HG02678 (cell line): ENCODE data around the gene LMTK3.

Experiments used
- ATAC-seq: cut with Tn5 transposase; IDR thresholded peaks from one replicate; pipeline ENCODE4 v1.9.1; 2021; ENCODE audit warnings: mild to moderate bottlenecking, moderate library complexity; ENCODE audit not compliant: unreplicated experiment

Gene LMTK3

DNA sequence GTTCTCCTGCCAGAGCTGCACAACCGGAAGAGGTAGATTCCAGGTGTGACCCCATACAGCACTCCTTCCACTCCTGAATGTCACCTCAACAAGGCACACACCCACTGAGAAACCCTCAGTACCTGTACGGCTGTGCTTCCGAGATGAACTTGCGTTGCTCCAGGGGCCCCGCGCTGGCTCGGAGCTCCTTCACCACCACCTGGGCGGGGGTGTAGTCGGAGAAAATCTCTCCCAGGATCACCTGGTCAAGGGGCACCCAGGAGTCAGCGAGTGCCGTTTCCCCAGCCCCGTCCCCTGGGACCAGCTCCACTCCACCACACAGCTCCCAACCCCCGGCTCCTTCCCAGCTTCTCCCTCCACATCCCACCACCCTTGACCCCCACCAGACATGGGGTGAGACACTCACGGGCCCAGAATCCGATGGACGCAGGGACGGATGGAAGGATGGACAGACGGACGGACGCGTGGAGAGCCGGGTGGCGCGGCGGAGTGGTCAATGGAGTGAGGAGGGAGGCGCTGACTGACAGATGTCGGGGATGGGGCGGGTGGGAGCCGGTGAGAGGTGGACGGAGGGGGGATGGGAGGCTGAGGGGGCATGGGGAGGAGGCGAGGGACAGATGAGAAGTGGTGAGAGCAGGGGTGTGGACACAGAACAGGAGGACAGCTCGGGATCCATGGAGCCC, 2.8 kb downstream of the LMTK3 start:
- no peak for ATAC-seq

DNA sequence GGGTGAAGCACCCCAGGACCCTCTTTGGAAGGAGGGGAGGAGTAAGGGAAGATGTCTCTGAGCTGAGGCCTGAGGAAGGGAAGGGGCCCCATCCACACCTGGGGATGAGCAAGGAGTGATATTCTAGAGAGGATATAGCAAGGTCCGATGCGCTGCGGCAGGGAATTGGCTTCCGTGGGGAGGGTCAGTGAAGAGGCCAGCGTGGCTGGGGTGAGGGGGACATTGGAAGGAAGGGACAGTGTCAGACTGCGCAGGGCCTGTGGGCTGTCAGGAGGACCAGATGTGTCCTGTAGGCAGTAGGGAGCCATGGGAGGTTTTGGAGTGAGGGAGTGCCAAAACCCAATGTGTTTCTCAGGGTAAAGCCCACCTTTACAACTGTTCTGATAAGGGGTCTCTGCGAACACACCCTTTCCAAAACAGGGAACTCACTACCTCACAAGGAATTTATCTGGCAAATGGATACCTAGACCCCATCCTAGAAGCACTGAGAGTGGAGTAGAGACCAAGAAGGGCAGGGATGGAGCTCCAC, 3.7 kb downstream of the LMTK3 start:
- ATAC-seq: no peak

DNA sequence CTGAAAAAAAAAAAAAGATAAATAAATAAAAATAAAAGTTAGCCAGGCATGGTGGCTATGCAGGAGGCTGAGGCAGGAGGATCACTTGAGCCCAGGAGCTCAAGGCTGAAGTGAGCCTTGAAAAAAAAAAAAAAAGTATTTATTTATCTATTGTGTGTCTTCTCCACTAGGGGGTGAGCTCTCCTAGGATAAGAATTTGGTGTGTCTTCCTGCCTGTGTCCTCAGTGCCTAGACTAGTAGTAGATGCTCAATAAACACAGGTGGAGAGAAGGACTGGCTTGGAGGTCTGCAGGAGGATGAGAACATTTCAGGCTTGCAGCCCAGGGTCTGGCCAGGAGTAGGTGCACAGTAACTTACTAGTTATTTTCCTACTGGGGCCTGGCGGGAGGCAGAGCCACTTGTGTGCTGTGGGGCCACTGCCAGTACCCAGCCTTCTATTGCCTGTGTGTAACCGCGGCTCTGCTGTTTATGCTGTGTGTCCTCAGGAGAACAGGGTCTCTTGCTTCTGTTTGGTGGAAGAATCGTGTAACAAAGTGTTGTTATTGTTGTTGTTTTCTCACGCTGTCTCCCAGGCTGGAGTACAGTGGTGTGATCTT, 5.4 kb downstream of the LMTK3 start:
- no peak for ATAC-seq

DNA sequence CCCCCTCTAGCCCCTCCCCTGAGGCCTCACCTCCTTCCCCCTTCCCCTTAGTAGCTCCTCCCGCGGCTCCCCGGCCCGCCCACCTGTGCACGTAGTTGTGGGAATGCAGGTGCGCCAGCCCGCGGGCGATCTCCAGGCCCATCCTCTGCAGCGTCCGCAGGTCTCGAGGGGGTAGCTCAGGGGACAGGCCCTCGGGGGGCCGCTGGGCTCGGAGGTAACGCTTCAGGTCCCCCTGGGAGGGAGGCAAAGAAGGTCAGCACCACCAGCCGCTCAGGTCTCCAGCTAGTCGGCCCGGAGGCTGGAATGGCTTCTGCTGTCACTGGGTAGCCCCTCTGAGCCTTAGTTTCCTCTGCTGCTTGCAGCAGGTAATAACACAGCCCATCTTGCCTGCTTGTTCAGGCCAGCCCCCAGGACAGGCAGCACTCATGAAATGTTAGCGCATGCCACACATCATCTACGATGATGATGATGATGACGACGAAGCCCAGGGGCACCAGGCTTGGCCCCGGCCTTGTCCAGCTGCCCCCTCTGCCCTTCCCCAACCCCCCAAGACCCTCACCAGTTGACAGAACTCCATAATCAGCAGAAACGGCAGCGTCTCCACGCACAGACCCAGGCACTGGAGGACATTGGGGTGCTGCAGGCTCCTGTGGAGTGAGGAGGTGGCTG, 9.2 kb downstream of the LMTK3 start:
- ATAC-seq: no peak

DNA sequence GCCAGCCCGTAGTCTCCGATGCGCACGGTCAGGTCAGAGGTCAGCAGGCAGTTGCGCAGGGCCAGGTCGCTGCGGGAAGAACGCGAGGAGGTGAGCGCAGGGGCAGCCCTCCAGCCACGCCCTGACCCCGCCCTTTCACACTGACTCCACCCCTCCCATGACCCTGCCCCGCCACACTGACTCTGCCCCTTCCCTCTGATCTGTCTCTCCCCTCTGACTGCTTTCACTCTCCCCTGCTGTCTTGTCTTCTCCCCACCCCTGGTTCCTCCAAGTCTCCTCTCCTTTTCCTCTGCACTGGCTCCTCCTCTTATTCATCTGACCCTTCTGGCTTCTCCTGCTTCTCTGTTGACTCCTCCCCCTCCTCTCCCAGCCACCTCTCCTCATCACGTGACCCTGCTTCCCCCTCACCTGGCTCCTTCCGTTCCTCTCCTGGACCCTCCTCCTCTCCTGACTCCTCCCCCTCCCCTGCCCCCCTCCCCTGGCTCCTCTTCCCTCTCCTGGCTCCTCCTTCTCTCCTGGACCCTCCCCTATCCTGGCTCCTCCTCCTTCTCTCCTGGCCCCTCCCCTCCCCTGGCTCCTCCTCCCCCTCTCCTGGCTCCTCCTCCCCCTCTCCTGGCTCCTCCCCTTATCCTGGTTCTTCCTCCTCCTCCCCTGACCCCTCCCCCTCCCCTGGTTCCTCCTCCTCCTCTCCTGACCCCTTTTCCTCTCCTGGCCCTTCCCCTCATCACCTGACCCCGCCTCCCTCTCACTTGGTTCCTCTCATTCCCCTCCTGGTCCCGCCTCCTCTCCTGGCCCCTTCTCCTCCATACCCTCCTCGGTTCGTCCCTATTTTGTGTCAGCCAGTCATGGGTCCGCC, 9.9 kb downstream of the LMTK3 start:
- ATAC-seq: no peak

DNA sequence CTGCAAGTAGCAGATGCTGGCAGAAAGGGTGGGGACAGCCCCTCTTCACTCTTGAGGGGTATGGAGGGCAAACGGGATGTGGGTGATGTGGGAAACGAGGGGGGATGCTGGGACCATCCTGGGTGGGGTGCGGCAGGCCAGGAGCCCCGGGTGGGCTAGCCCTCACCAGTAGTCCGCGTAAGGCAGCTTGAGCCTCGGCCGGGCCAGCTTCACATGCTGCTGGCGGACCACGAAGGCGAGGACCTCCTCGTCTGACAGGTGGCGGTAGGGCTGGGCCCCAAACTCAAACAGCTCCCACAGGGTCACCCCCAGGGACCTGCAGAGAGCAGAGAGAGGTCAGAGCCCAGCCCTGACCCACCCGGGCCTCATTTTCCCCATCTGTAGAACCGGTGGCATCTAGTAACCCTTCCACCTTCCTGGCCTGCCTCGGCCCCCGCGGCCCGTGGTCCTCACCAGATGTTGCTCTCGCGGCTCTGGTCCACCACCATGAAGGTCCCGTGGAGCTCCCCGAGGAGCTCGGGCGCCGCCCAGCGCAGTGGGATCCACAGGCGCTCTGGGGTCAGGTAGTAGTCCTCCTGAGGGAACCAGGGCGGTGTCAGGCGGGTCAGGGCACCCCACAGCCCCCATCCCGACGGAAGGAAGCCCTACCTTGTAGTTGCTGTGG, 10.7 kb downstream of the LMTK3 start:
- ATAC-seq: no peak

DNA sequence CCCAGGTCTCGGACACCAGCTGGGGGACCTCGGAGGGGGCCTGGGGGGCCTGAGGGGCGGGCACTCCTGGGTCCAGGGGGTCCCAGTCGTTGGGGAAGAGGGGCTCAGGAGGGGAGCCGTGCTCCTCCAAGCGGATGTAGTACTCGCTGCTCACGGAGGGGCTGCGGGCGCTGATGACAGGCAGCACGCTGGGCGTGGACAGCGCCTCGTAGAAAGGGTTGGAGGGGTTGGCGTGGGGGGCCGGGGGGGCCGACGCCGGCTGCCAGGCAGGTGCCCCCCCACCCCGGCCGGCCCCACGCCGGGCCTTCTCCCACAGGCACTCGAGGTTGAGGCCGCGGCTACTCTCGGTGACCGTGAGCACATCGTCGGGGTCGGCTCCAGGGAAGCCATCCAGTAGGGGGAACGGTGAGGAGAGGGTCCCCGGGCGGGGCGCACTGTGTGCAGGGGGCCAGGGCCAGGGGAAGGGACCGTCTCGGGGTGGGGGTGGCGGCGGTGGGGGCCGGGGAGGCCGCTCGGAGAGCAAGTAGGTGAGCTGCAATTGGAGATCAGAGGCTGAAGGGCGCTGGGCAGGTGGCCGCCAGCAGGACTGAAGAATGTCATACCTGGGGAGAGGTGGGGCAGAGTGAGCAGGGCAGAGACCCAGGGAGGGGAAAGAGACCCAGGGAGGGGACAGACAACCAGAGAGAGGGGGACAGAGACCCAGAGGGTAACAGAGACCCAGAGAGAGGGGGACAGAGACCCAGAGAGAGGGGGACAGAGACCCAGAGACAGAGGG, 12.1 kb downstream of the LMTK3 start:
- ATAC-seq: no peak

DNA sequence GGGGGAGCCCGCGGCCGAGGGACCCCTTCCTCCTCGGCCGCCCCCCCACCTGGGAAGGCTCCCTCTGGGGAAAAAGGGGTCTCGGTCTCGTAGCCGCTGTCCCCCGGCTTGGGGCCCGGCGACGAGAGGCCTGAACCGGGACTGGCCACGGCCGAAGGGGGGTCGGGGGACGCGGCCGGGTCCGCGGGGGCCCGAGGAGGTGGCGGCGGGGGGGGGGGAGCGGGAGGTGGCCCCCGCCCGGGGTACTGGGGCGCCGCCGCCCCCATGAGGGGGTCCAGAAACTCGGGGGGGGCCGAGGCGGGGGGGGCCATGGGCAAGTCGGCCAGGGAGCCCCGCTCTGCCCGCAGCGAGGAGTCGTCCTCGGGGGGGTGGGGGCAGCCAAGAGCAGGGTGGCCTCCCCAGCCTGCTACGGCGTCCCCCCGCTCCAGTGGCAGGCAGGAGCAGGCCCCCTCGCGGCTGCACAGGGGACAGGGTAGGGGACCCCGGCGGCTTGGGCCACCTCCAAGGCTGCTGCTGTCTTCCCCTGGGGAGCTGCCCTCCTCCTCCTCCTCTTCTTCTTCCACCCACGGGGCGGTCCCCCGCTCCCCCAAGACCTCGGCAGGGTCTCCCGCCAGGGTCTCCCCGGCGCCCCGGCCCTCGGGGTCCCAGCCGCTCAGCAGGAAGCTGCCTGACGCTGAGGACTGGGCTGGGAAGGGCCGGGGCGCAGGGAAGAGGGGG, 12.9 kb downstream of the LMTK3 start:
- ATAC-seq: no peak

DNA sequence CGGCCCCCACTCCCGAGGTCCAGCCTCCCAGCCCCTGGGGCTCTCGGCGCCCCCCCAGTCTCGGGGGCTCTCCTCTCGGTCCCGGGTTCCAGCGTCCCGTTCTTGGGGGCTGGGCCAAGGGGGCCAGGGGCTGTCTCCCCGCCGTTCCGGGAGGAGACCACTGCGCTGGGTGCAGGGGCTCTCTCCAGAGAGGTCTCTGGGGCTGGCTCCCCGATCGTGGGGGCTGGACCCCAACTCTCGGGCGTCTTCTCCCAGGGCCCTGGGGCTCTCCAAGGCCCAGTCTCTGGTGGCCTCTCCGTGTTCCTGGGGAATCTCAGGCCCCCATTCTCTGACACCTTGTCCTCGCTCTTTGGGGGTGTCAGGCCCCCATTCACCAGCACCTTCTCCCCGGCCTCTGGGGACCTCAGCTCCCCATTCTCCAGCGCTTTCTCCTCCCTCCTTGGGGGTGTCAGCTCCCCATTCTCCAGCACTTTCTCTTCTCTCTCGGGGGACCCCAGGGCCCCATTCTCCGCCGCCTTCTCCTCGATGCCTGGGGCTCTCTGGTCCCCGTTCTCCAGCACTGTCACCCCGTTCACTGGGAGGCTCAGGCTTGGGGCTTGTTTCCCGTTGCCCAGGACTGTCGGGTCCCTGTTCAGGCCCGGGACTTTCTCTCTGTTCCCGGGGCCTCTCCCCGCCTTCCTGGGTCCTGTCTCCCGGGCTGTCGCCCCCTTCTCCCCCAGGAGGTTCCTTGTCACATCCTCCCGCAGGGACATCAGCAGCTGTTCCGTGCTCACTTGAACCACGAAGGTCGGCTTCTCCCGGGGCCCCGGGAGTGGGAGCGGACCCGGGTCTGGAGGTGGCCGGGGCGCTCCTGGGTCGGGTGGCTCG, 13.7 kb downstream of the LMTK3 start:
- ATAC-seq: no peak

DNA sequence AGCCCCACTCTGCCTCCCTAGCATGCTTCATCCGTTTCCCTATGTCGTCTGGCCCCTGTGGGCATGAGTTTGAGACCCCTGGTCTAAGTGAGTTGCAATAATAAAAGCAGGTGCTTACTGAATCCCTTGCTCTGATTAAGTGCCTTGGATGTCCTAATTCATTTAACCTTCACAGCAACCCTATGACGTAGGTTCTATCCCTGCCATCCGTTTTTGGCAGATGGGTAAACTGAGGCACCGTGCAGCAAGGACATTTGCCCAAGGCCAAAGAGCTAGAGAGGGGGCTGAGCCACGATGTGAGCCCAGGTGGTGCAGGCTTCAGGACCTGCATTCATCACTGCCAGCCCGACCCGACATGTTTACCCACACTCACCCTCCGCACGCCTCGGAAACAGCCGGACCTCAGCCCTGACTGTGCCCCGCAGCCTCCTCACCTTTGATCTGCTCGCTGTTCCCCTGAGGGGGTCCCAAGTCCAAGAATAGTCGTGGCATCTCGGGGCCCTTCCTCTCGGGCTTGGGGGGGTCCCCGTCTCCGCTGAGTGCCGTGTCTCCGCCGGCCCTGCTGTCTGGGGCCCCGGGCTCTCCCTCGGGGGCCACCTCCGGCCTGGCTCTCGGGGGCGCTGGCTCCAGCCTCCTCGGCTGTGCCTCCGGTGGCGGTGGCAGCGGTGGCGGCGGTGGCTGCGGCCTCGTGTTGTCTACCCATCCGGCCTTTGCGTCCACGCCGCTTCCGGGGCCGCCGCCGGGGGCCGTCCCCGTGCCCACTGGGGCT, 14.5 kb downstream of the LMTK3 start:
- ATAC-seq: no peak

DNA sequence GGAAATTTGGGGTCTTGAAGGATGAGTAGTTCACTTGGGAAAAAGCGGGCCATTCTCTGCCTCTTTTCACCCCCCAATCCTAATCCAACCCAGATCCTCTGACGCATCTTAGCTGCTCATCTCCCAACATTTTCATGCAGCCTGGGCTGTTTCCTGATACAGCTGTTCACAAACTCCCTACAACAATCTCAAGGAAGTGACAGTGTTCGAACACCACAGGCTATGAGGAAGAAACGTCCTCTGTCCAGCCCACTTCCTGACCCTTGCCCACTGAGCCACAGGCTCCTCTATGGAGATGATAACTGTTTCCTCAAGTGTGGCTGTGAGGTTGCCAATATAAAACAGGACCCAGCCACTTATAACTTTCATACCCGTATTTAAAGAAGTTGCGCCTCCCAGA, 16.2 kb downstream of the LMTK3 start:
- no peak for ATAC-seq

DNA sequence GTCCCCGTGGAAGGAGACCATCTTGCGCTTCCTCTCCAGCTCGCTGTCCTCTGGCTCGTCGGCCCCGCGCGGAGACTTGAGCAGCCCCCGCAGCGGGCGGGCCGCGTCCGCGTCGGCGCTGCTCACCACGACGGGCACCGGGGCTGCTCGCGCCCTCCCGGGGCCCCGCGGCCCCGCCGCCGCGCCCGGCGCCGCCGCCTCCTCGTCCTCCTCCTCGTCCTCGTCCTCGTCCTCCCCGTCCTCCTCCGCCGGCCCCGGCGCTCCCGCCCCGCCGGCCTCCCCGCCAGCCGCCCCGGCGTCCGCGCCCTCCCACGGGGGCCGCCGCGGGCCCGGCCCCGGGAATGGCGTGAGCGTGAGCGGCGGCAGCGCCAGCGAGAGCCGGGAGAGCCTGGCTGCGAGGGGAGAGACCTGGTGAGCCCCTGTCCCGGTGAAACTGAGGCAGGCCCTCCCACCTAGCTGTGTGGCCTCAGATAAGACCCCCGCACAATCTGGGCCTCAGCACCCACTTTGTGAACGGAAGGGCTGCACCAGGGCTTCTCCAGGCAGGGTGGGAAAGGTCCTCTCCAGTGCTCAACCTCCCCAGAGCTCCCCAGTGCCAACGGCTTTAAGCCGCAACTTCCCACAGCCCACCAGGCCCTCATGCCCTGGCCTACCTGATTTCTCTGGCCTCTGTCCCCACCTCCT, 17.8 kb downstream of the LMTK3 start:
- no peak for ATAC-seq

DNA sequence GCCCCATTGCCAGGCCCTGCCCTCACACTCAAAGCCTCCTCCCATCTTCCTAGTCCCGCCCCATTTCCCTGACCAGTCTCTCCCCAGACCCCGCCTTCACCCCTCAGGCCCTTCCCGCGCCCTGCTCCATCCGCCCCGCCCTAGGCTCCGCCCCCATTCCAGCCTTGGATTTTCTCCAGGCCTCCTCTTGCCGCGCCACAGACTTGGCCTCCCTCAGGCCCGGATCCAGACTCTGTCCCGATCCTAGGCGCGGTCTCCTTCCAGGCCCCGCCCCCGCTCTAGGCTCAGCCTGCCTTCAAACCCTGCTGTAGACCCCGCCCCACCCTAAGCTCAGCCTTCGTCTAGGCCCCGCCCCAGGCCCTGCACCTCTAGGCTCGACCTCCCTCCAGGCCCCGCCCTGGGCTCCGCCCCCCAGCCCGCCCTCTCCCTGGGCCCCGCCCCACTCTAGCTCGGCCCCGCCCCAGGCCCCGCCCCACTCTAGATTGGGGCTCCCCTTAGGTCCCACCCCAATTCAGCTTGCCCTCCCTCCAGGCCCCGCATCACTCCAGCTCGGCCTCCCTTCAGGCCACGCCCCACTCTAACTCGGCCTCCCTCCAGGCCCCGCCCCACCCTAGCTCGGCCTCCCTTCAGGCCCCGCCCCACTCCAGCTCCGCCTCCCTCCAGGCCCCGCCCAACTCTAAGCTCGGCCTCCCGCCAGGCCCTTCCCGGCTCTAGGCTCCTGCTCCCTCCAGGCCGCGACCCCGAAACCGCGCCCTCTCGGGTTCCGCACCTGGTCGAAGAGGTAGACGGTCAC, 18.5 kb downstream of the LMTK3 start:
- ATAC-seq: peak; percentile 58

DNA sequence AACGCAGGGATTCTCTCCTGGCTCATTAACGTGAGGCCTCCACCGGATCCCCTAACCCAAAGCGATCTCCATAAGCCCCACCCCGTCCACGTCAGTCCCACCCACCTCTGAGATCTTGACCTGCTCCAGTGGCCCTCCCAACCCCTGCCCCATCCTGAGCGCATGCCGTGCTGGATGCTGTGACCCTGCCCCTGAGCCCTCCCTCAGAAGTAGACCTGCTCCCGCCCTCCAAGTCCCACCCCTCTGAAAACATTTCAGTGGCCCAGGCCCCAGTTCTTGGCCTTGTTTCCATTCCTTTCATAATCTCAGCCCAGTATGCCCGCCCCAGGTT, 19.9 kb downstream of the LMTK3 start:
- ATAC-seq: no peak

DNA sequence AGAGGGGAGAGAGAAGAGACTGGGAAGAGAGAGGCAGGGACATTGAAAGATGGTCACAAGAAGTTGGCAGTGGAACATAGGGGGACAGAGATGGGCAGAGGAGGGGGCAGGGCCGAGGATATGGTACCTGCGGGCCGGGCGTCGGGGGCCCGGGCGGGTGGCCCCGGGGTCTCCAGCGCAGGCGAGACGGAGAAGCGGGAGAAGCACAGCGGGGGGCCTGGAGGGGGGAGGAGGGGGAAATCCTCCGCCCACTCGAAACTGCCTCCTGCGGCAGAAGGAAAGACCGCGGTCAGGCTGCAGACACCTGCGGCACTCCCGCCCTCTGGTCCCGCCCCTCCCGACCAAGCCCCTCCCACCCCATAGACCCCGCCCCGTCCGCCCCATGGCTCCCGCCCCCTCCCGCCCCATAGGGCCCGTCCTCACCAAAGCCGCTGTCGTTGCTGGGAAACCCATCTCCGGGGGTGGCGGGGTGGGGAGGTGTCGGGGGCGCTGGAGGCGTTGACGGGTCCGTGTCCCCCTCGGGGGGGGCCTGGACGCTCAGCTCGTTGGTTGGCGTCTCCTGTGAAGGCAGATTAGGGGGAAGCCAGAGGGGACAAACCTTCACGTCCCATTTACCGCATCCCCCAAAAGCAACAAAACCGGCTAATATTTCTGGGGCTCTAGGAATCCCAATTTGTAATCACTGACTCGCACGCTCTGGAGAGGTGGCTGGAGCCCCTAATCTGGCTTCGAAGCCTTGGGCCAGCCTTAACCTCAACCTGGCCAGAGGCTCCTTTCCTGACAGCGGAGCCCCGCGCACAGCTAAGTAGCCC, 20.4 kb downstream of the LMTK3 start:
- no peak for ATAC-seq
